ENCODE measurements around the gene OSBPL6.

GRCh38 chr2:178159966-178160365 is 34.3 kb upstream of the OSBPL6 start:
- TF ChIP-seq BHLHE40 (IDR thresholded peaks at IDR 0.05; ENCODE audit: borderline replicate concordance) (no peak), L3MBTL2 (conservative IDR thresholded peaks at IDR 0.05) (no peak), LEF1 (IDR thresholded peaks at IDR 0.05; ENCODE audit: borderline replicate concordance) (no peak), HDGF (IDR thresholded peaks at IDR 0.05; ENCODE audit: borderline replicate concordance) (no peak), ELF4 (IDR thresholded peaks at IDR 0.05) (no peak), ARNT (IDR thresholded peaks at IDR 0.05) (no peak), SP1 (IDR thresholded peaks at IDR 0.05) (no peak), FOXM1 (IDR thresholded peaks at IDR 0.05; ENCODE audit: borderline replicate concordance) (no peak), FOXA1 (IDR thresholded peaks at IDR 0.05) (no peak), CTBP1 (IDR thresholded peaks at IDR 0.05; ENCODE audit: borderline replicate concordance) (no peak)
